ENCODE data around the gene TRAPPC1.
"Not testable (repeated sequence)": the region's sequence is repeated elsewhere in the genome, so short reads cannot be mapped to it uniquely, and the experiment has no call there.

The TRAPPC1 gene

GRCh38 chr17:7931709-7932482, at the start of gene TRAPPC1, which contains the start of gene CNTROB:
Gene TRAPPC1 (minus strand): TSS chr17:7931946. CDS start chr17:7931829, 117 bp downstream.
Gene CNTROB (plus strand): TSS chr17:7932206. CDS start chr17:7933080, 874 bp downstream.
- DNase-seq: peak; percentile 100

GRCh38 chr17:7977805-7978204, 46.1 kb upstream of the TRAPPC1 start:
- DNase-seq: no peak

- DNase-seq: no peak
These were observed 45.3 kb upstream of the TRAPPC1 start for GRCh38 chr17:7977039-7977438.

GRCh38 chr17:7974638-7975131, 42.9 kb upstream of the TRAPPC1 start:
- DNase-seq: no peak

- DNase-seq: peak; percentile 50
These were observed 40.5 kb upstream of the TRAPPC1 start for GRCh38 chr17:7972131-7972785.

GRCh38 chr17:7971651-7972050, 39.9 kb upstream of the TRAPPC1 start:
- no peak for DNase-seq

- DNase-seq: peak; percentile 82
These were observed 37.7 kb upstream of the TRAPPC1 start for GRCh38 chr17:7969433-7969832.

- no peak for DNase-seq
These were observed 36.0 kb upstream of the TRAPPC1 start for GRCh38 chr17:7967751-7968150.

GRCh38 chr17:7961421-7961820, 29.7 kb upstream of the TRAPPC1 start:
- peak; percentile 22 for DNase-seq

GRCh38 chr17:7959503-7960253, 27.9 kb upstream of the TRAPPC1 start:
- DNase-seq: peak; percentile 77

- DNase-seq: no peak
These were observed 24.7 kb upstream of the TRAPPC1 start for GRCh38 chr17:7956228-7956965.

GRCh38 chr17:7955414-7956227, 23.9 kb upstream of the TRAPPC1 start:
- DNase-seq: no peak

- not testable (repeated sequence) for DNase-seq
These were observed 21.5 kb upstream of the TRAPPC1 start for GRCh38 chr17:7953266-7953665.

GRCh38 chr17:7951143-7951792, 19.5 kb upstream of the TRAPPC1 start:
- DNase-seq: no peak

GRCh38 chr17:7950578-7950977, 18.8 kb upstream of the TRAPPC1 start:
- DNase-seq: no peak

GRCh38 chr17:7947651-7948050, 15.9 kb upstream of the TRAPPC1 start:
- no peak for DNase-seq

GRCh38 chr17:7946441-7946840, 14.7 kb upstream of the TRAPPC1 start:
- no peak for DNase-seq

- no peak for DNase-seq
These were observed 13.9 kb upstream of the TRAPPC1 start for GRCh38 chr17:7945651-7946050.

GRCh38 chr17:7944326-7944725, 12.6 kb upstream of the TRAPPC1 start:
- DNase-seq: no peak

- DNase-seq: no peak
These were observed 11.5 kb upstream of the TRAPPC1 start for GRCh38 chr17:7943291-7943690.

GRCh38 chr17:7940743-7941142, 9.0 kb upstream of the TRAPPC1 start:
- no peak for DNase-seq

Measured in hematopoietic multipotent progenitor cell treated with erythropoietin and hydrocortisone succinate and interleukin-3 and kit ligand, for 4 days (in vitro differentiated cells).